Uterus (tissue), 4 donors: ENCODE data around the gene NOL4L. TPM values are rescaled to one million over a fixed set of nuclear protein-coding genes. Genes with fewer than 3 reads are reported as not detected.

Experiments
- DNase-seq, 2 donors: peaks; one replicate each; pipeline ENCODE4 v3.0.0-alpha.2; 2019 to 2020
- H3K27ac ChIP-seq, 2 donors: fragments of 200-600 bp; sonication (generic); 1 replicate in 1 of 2; 2 replicates in 1 of 2; pipeline ENCODE4 v1.5.1; 2016 to 2018
- H3K27me3 ChIP-seq, 2 donors: fragments of 200-600 bp; sonication (generic); one replicate each; pipeline ENCODE4 v1.5.1; 2018 to 2019; ENCODE audit warnings: control low read depth in 1 of 2
- H3K36me3 ChIP-seq, 2 donors: fragments of 200-600 bp; sonication (generic); one replicate each; pipeline ENCODE4 v1.5.1; 2019; ENCODE audit warnings: control low read depth in 1 of 2
- H3K4me1 ChIP-seq, 2 donors: fragments of 200-600 bp; sonication (generic); one replicate each; pipeline ENCODE4 v1.5.1; 2018 to 2019; ENCODE audit warnings: control low read depth in 1 of 2
- H3K4me3 ChIP-seq, 2 donors: fragments of 200-600 bp; sonication (generic); 1 replicate in 1 of 2; 2 replicates in 1 of 2; pipeline ENCODE4 v1.5.1; 2018 to 2019; ENCODE audit warnings: mild to moderate bottlenecking in 1 of 2
- H3K9me3 ChIP-seq, 2 donors: fragments of 200-600 bp; sonication (generic); one replicate each; pipeline ENCODE4 v1.5.1; 2019; ENCODE audit warnings: control low read depth in 1 of 2
- CTCF ChIP-seq, 4 experiments: fragments of 200-600 bp in 2 of 4; fragments of 450-650 bp in 2 of 4; sonication (generic) in 2 of 4; IDR thresholded peaks; one replicate each; pipeline ENCODE4 v1.5.1; 2016 to 2019; ENCODE audit warnings: antibody characterized with exemption in 4 of 4, mild to moderate bottlenecking in 2 of 4, moderate library complexity in 1 of 4
- POLR2A ChIP-seq, 2 donors: fragments of 450-650 bp; IDR thresholded peaks; one replicate each; pipeline ENCODE4 v1.6.1; 2016; ENCODE audit warnings: antibody characterized with exemption in 2 of 2, mild to moderate bottlenecking in 1 of 2, moderate library complexity in 1 of 2
- intact Hi-C: fragments of 100-400 bp; cut with DNase I; formaldehyde crosslinking; loops from one replicate; pipeline ENCODE4 v1.15.1; 2023; ENCODE audit warnings: low total_unique reads
- total RNA-seq, 4 donors: library from RNA; depleted of rRNA in 3 of 4; stranded (reverse); fragments of >200 nt in 3 of 4; gene quantifications; one replicate each; pipeline versions ENCODE4 v1.1.0 to v1.2.4, GENCODE V29; 2014 to 2023
- donor health status: DM: yes; HTN: yes; CAD: no.

Gene NOL4L
- total RNA-seq, 4 donors from 2014 or later: 6.2 to 31.1 (median 9.6) TPM

GRCh38 chr20:32553618-32554017, 31.5 kb downstream of the NOL4L start:
- H3K9me3 ChIP-seq: no peaks in the 10 kb centered on the region
- no peaks in the 10 kb centered on the region for H3K4me1 ChIP-seq
- H3K27ac ChIP-seq: no peak overlapping the region
- H3K4me3 ChIP-seq: no peak overlapping the region
- intact Hi-C loops: no loop called here
- H3K27me3 ChIP-seq: no peaks in the 10 kb centered on the region
- no peak for DNase-seq
- TF ChIP-seq POLR2A (IDR thresholded peaks at IDR 0.05): no peak
- TF ChIP-seq CTCF (IDR thresholded peaks at IDR 0.05): no peak
- no peaks in the 10 kb centered on the region for H3K36me3 ChIP-seq

- no peak for DNase-seq
- no peaks in the 10 kb centered on the region for H3K4me1 ChIP-seq
- H3K4me3 ChIP-seq: no peak overlapping the region
- no peaks in the 10 kb centered on the region for H3K36me3 ChIP-seq
- TF ChIP-seq CTCF (IDR thresholded peaks at IDR 0.05): no peak
- TF ChIP-seq POLR2A (IDR thresholded peaks at IDR 0.05): no peak
- H3K9me3 ChIP-seq: no peaks in the 10 kb centered on the region
- no peaks in the 10 kb centered on the region for H3K27me3 ChIP-seq
- intact Hi-C loops: no loop called here
- H3K27ac ChIP-seq: no peak overlapping the region
These were observed 33.4 kb downstream of the NOL4L start for GRCh38 chr20:32551693-32552092.

GRCh38 chr20:32549842-32550241, 35.3 kb downstream of the NOL4L start:
- DNase-seq: no peak
- Histone ChIP-seq H3K27me3 (no peaks in the 10 kb centered on the region), H3K27ac (no peak overlapping the region), H3K4me1 (no peaks in the 10 kb centered on the region), H3K4me3 (no peak overlapping the region), H3K36me3 (no peaks in the 10 kb centered on the region), H3K9me3 (no peaks in the 10 kb centered on the region)
- intact Hi-C loops: no loop called here
- TF ChIP-seq CTCF (IDR thresholded peaks at IDR 0.05) (no peak), POLR2A (IDR thresholded peaks at IDR 0.05) (no peak)

- H3K4me1 ChIP-seq: no peaks in the 10 kb centered on the region
- H3K27me3 ChIP-seq: no peaks in the 10 kb centered on the region
- H3K36me3 ChIP-seq: no peaks in the 10 kb centered on the region
- TF ChIP-seq CTCF (IDR thresholded peaks at IDR 0.05) (no peak), POLR2A (IDR thresholded peaks at IDR 0.05) (no peak)
- no peak overlapping the region for H3K27ac ChIP-seq
- no peak overlapping the region for H3K4me3 ChIP-seq
- intact Hi-C loops: no loop called here
- DNase-seq: no peak
- H3K9me3 ChIP-seq: no peaks in the 10 kb centered on the region
These were observed 37.4 kb downstream of the NOL4L start for GRCh38 chr20:32547753-32548034.

- no peak overlapping the region for H3K27ac ChIP-seq
- H3K9me3 ChIP-seq: no peaks in the 10 kb centered on the region
- intact Hi-C loops: no loop called here
- no peak overlapping the region for H3K4me3 ChIP-seq
- no peaks in the 10 kb centered on the region for H3K27me3 ChIP-seq
- H3K4me1 ChIP-seq: no peaks in the 10 kb centered on the region
- no peaks in the 10 kb centered on the region for H3K36me3 ChIP-seq
- TF ChIP-seq CTCF (IDR thresholded peaks at IDR 0.05) (no peak), POLR2A (IDR thresholded peaks at IDR 0.05) (no peak)
- no peak for DNase-seq
These were observed 38.0 kb downstream of the NOL4L start for GRCh38 chr20:32546918-32547752.
